ENCODE measurements around the gene SLC6A2.

SLC6A2 gene

GRCh38 chr16:55651841-55652824 is 3.7 kb upstream of the SLC6A2 start:
- no peak for DNase-seq

- DNase-seq, result no peak
Measured at GRCh38 chr16:55653106-55653505, 2.7 kb upstream of the SLC6A2 start.

GRCh38 chr16:55655381-55655896 is 349 bp upstream of the SLC6A2 start:
- DNase-seq, result no peak

- DNase-seq, result no peak
Measured at GRCh38 chr16:55656691-55657092, 904 bp downstream of the SLC6A2 start.

- no peak for DNase-seq
Measured at GRCh38 chr16:55657616-55658015, 1.8 kb downstream of the SLC6A2 start.

- DNase-seq, result no peak
Measured at GRCh38 chr16:55658898-55659420, 3.2 kb downstream of the SLC6A2 start.

- no peak for DNase-seq
Measured at GRCh38 chr16:55660026-55660425, 4.2 kb downstream of the SLC6A2 start.

GRCh38 chr16:55660828-55661227 is 5.0 kb downstream of the SLC6A2 start:
- no peak for DNase-seq

- no peak for DNase-seq
Measured at GRCh38 chr16:55661941-55662643, 6.3 kb downstream of the SLC6A2 start.

- DNase-seq, result no peak
Measured at GRCh38 chr16:55662644-55663031, 6.8 kb downstream of the SLC6A2 start.

- no peak for DNase-seq
Measured at GRCh38 chr16:55663225-55663624, 7.4 kb downstream of the SLC6A2 start.

GRCh38 chr16:55663765-55664677 is 8.2 kb downstream of the SLC6A2 start:
- no peak for DNase-seq

- DNase-seq, result no peak
Measured at GRCh38 chr16:55664786-55665407, 9.1 kb downstream of the SLC6A2 start.

GRCh38 chr16:55665511-55665910 is 9.7 kb downstream of the SLC6A2 start:
- no peak for DNase-seq

GRCh38 chr16:55666012-55666411 is 10.2 kb downstream of the SLC6A2 start:
- no peak for DNase-seq

GRCh38 chr16:55667753-55668152 is 12.0 kb downstream of the SLC6A2 start:
- no peak for DNase-seq

- no peak for DNase-seq
Measured at GRCh38 chr16:55668340-55669281, 12.8 kb downstream of the SLC6A2 start.

- DNase-seq, result no peak
Measured at GRCh38 chr16:55671206-55671973, 15.6 kb downstream of the SLC6A2 start.

- no peak for DNase-seq
Measured at GRCh38 chr16:55671974-55672280, 16.1 kb downstream of the SLC6A2 start.

- no peak for DNase-seq
Measured at GRCh38 chr16:55672471-55672870, 16.7 kb downstream of the SLC6A2 start.
